HepG2 (cell line): ENCODE data around the gene CDH23. TPM values are rescaled to one million over a fixed set of nuclear protein-coding genes. Genes with fewer than 3 reads are reported as not detected.

ENCODE experiments used
- ATAC-seq: fragments of 200-7000 bp; cut with Tn5 transposase; 3 replicates; pipeline ENCODE4 v1.9.1; 2020; ENCODE audit warnings: mild to moderate bottlenecking, moderate library complexity
- BruUV-seq: library from RNA; stranded (reverse); fragments of 400-500 nt; replicated peaks from 2 replicates; lab custom pipeline; 2021; lab: Mats Ljungman, UMichigan
- CTCF ChIA-PET: fragments of 300-600 bp; formaldehyde crosslinking; extraction: SDS; loops from one replicate; lab custom pipeline; 2021; ENCODE audit warnings: low total read pairs, inconsistent platforms, low intra/inter-chr PET ratio; lab: Yijun Ruan, JAX
- POLR2A ChIA-PET: fragments of 350-600 bp; sonication (Branson Sonifier 250); formaldehyde crosslinking; loops from one replicate; lab custom pipeline; 2020; ENCODE audit warnings: antibody characterized with exemption, inconsistent platforms; lab: Yijun Ruan, JAX
- DNase-seq: peaks from one replicate; pipeline ENCODE4 v3.0.0-alpha.2; 2015; ENCODE audit warnings: low spot score
- FAIRE-seq: peaks from 3 replicates; lab custom pipeline; 2011; peaks lifted over from hg19 to GRCh38; lab: Jason Lieb, UNC
- H2AFZ ChIP-seq: one replicate; pipeline ENCODE4 v1.6.1; 2011; ENCODE audit warnings: low read length, inconsistent platforms
- H3K27ac ChIP-seq: fragments of 300-600 bp; 3 replicates; pipeline ENCODE4 v1.8.0; 2011; ENCODE audit warnings: mixed run types, mild to moderate bottlenecking, mixed read lengths, low read length, inconsistent platforms; ENCODE audit not compliant: insufficient read depth; ENCODE audit errors: extremely low read length
- H3K27me3 ChIP-seq, 2 experiments: fragments of 200-600 bp in 1 of 2; 2 replicates in 1 of 2; 3 replicates in 1 of 2; pipeline versions ENCODE4 v1.6.0 to v1.8.0; 2011; ENCODE audit warnings: low read length in 2 of 2, mild to moderate bottlenecking in 2 of 2, moderate library complexity in 2 of 2, inconsistent platforms in 1 of 2; ENCODE audit not compliant: insufficient read depth in 2 of 2, control insufficient read depth in 1 of 2
- H3K36me3 ChIP-seq, 2 experiments: fragments of 200-600 bp in 1 of 2; replicated peaks in 1 of 2; 2 replicates in 1 of 2; 3 replicates in 1 of 2; pipeline versions ENCODE4 v1.5.1 to v1.8.0; 2011; ENCODE audit warnings: low read length in 2 of 2, inconsistent platforms in 1 of 2; ENCODE audit not compliant: insufficient read depth in 2 of 2, control insufficient read depth in 1 of 2
- H3K4me1 ChIP-seq: 2 replicates; pipeline ENCODE4 v1.5.1; 2012; ENCODE audit warnings: low read length, inconsistent platforms; ENCODE audit not compliant: insufficient read depth
- H3K4me2 ChIP-seq: 2 replicates; pipeline ENCODE4 v1.6.0; 2011; ENCODE audit warnings: low read depth, low read length, inconsistent platforms
- H3K4me3 ChIP-seq, 3 experiments: fragments of 200-600 bp in 1 of 3; sonication (generic), shearing (Covaris generic) in 1 of 3; replicated peaks in 1 of 3; 2 replicates each; pipeline ENCODE4 v1.5.1; 2011 to 2016; ENCODE audit warnings: low read length in 3 of 3, inconsistent platforms in 2 of 3, low read depth in 2 of 3, mild to moderate bottlenecking in 2 of 3, control low read depth in 1 of 3, mixed read lengths in 1 of 3; ENCODE audit not compliant: insufficient read depth in 1 of 3
- H3K79me2 ChIP-seq: one replicate; pipeline ENCODE4 v1.6.1; 2011; ENCODE audit warnings: low read length, inconsistent platforms; ENCODE audit not compliant: insufficient read depth
- H3K9ac ChIP-seq: 2 replicates; pipeline ENCODE4 v1.6.0; 2011; ENCODE audit warnings: mild to moderate bottlenecking, low read depth, low read length, inconsistent platforms; ENCODE audit not compliant: insufficient read depth
- H3K9me3 ChIP-seq: 2 replicates; pipeline ENCODE4 v1.5.1; 2012; ENCODE audit warnings: mild to moderate bottlenecking, low read length
- H4K20me1 ChIP-seq: 2 replicates; pipeline ENCODE4 v1.6.0; 2011; ENCODE audit warnings: inconsistent platforms, mild to moderate bottlenecking, low read length, moderate library complexity; ENCODE audit not compliant: insufficient read depth
- ARNTL ChIP-seq: sonication (generic); formaldehyde crosslinking; IDR thresholded peaks from 2 replicates; pipeline ENCODE4 v1.4.0; 2020; ENCODE audit warnings: mild to moderate bottlenecking, missing genetic modification reagents
- JDP2 ChIP-seq: sonication (generic); formaldehyde crosslinking; IDR thresholded peaks from 2 replicates; pipeline ENCODE4 v1.8.1; 2022; ENCODE audit warnings: missing genetic modification reagents, borderline replicate concordance
- MNT ChIP-seq: fragments of 450-650 bp; IDR thresholded peaks from 2 replicates; pipeline ENCODE4 v1.6.1; 2016
- MTF2 ChIP-seq: sonication (generic); formaldehyde crosslinking; IDR thresholded peaks from 2 replicates; pipeline ENCODE4 v1.5.0; 2020; ENCODE audit warnings: missing genetic modification reagents, borderline replicate concordance
- NR2F2 ChIP-seq: IDR thresholded peaks from 2 replicates; pipeline ENCODE4 v1.6.1; 2012; ENCODE audit warnings: low read depth, inconsistent platforms, borderline replicate concordance
- YEATS4 ChIP-seq: sonication (generic); formaldehyde crosslinking; IDR thresholded peaks from 2 replicates; pipeline ENCODE4 v1.4.0; 2020; ENCODE audit warnings: missing genetic modification reagents, borderline replicate concordance
- ZNF232 ChIP-seq: sonication (generic); formaldehyde crosslinking; IDR thresholded peaks from 2 replicates; pipeline ENCODE4 v1.4.0; 2020; ENCODE audit warnings: missing genetic modification reagents, borderline replicate concordance
- WGBS: methylation state at CpG from one replicate; pipeline ENCODE4 v1.1.6; 2017; ENCODE audit warnings: low lambda C conversion rate; 5-methylcytosine and 5-hydroxymethylcytosine counted together
- in situ Hi-C: cut with HindIII; loops from 2 replicates; pipeline ENCODE4 v1.10.0; 2017; ENCODE audit warnings: low pct_unique_long_range_greater_than_20kb; ENCODE audit not compliant: extremely low pct_ligation_motif_present
- intact Hi-C: fragments of 100-400 bp; cut with micrococcal nuclease; formaldehyde crosslinking; loops from one replicate; pipeline ENCODE4 v1.10.0; 2022; ENCODE audit not compliant: unreplicated experiment
- polyA plus RNA-seq, 8 experiments: library from polyadenylated mRNA; depleted of rRNA in 3 of 8; stranded (reverse) in 7 of 8; unstranded in 1 of 8; fragments of >200 nt; fragmentation: Illumina TruSeq in 4 of 8; extraction: Trizol in 4 of 8; gene quantifications; 2 replicates each; pipeline versions ENCODE4 v1.2.1 to v1.2.3, GENCODE V29; 2011 to 2016; ENCODE audit warnings: low read depth in 4 of 8, missing spikeins in 1 of 8, mixed read lengths in 1 of 8; ENCODE audit not compliant: insufficient read depth in 1 of 8
- total RNA-seq, 5 experiments: library from RNA; depleted of rRNA; stranded (reverse); fragments of >200 nt; fragmentation: Illumina TruSeq; extraction: Trizol; gene quantifications; 2 replicates each; pipeline ENCODE4 v1.2.3, GENCODE V29; 2016; ENCODE audit warnings: low read depth in 1 of 5

Gene CDH23
- total and polyA plus RNA-seq, 2 of the 13 experiments (the other 11 are each of a cell fraction or from before 2014, with no cell fraction given) = 0.13 TPM; not detected in 1

GRCh38 chr10:71618176-71618575 is 221.5 kb downstream of the CDH23 start:
- ChIA-PET CTCF (no interaction called here), POLR2A (no interaction called here)
- no peaks in the 10 kb centered on the region for H3K9me3 ChIP-seq
- in situ Hi-C loops = loop anchor here (10.0 kb wide), 1 partner anchor 303 kb away; the partner anchor contains the start of gene SLC29A3
- H3K27ac ChIP-seq = no peak overlapping the region
- DNase-seq = no peak
- TF ChIP-seq ARNTL (CRISPR knock-in tag) = no peak
- no peak for TF ChIP-seq MTF2
- TF ChIP-seq ZNF232 (CRISPR knock-in tag) = no peak
- no peak for TF ChIP-seq NR2F2
- no peak for TF ChIP-seq YEATS4 (CRISPR knock-in tag)
- intact Hi-C loops = no loop called here
- no peak for FAIRE-seq
- H3K79me2 ChIP-seq = no peaks in the 10 kb centered on the region
- H3K36me3 ChIP-seq = no peaks in the 10 kb centered on the region
- peaks cover 19% of the 10 kb centered on the region; the same call in 1 of the 2 replicates for H3K4me1 ChIP-seq
- no peaks in the 10 kb centered on the region for H4K20me1 ChIP-seq
- BruUV-seq = no TSS peak
- H3K4me2 ChIP-seq = no peak overlapping the region
- H2AFZ ChIP-seq = no peak overlapping the region
- H3K27me3 ChIP-seq = peaks cover 3 to 23% of the 10 kb centered on the region in 2 experiments; a peak in 3 of 5 replicates
- no peak overlapping the region for H3K4me3 ChIP-seq
- ATAC-seq = no peak
- no peak overlapping the region for H3K9ac ChIP-seq
- 33% methylated on average over 2 of the region's 6 CpGs for WGBS

- H3K9me3 ChIP-seq = no peaks in the 10 kb centered on the region
- no peak for FAIRE-seq
- no peaks in the 10 kb centered on the region for H3K36me3 ChIP-seq
- peaks cover 3 to 27% of the 10 kb centered on the region in 2 experiments; a peak in 3 of 5 replicates for H3K27me3 ChIP-seq
- H3K4me1 ChIP-seq = peaks cover 19% of the 10 kb centered on the region
- no peak overlapping the region for H3K4me2 ChIP-seq
- in situ Hi-C loops (loop anchor here (10.0 kb wide), 1 partner anchor 304 kb away; the partner anchor contains the start of gene SLC29A3), intact Hi-C loops (no loop called here)
- no peaks in the 10 kb centered on the region for H4K20me1 ChIP-seq
- no peak overlapping the region for H3K9ac ChIP-seq
- POLR2A ChIA-PET = no interaction called here
- CTCF ChIA-PET = no interaction called here
- WGBS = 53% methylated on average over 8 of the region's 8 CpGs
- no peaks in the 10 kb centered on the region for H3K79me2 ChIP-seq
- DNase-seq = no peak
- no TSS peak for BruUV-seq
- ATAC-seq = no peak
- TF ChIP-seq JDP2 (CRISPR knock-in tag) (no peak), MNT (peak; percentile 96)
- no peak overlapping the region for H3K4me3 ChIP-seq
- no peak overlapping the region for H2AFZ ChIP-seq
- no peak overlapping the region for H3K27ac ChIP-seq
These were observed 221.9 kb downstream of the CDH23 start for GRCh38 chr10:71618598-71618997.
